ENCODE results near the gene GATAD2A.
"Not testable (repeated sequence)": the region's sequence is repeated elsewhere in the genome, so short reads cannot be mapped to it uniquely, and the experiment has no call there.

The GATAD2A gene, protein sequence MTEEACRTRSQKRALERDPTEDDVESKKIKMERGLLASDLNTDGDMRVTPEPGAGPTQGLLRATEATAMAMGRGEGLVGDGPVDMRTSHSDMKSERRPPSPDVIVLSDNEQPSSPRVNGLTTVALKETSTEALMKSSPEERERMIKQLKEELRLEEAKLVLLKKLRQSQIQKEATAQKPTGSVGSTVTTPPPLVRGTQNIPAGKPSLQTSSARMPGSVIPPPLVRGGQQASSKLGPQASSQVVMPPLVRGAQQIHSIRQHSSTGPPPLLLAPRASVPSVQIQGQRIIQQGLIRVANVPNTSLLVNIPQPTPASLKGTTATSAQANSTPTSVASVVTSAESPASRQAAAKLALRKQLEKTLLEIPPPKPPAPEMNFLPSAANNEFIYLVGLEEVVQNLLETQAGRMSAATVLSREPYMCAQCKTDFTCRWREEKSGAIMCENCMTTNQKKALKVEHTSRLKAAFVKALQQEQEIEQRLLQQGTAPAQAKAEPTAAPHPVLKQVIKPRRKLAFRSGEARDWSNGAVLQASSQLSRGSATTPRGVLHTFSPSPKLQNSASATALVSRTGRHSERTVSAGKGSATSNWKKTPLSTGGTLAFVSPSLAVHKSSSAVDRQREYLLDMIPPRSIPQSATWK

DNA sequence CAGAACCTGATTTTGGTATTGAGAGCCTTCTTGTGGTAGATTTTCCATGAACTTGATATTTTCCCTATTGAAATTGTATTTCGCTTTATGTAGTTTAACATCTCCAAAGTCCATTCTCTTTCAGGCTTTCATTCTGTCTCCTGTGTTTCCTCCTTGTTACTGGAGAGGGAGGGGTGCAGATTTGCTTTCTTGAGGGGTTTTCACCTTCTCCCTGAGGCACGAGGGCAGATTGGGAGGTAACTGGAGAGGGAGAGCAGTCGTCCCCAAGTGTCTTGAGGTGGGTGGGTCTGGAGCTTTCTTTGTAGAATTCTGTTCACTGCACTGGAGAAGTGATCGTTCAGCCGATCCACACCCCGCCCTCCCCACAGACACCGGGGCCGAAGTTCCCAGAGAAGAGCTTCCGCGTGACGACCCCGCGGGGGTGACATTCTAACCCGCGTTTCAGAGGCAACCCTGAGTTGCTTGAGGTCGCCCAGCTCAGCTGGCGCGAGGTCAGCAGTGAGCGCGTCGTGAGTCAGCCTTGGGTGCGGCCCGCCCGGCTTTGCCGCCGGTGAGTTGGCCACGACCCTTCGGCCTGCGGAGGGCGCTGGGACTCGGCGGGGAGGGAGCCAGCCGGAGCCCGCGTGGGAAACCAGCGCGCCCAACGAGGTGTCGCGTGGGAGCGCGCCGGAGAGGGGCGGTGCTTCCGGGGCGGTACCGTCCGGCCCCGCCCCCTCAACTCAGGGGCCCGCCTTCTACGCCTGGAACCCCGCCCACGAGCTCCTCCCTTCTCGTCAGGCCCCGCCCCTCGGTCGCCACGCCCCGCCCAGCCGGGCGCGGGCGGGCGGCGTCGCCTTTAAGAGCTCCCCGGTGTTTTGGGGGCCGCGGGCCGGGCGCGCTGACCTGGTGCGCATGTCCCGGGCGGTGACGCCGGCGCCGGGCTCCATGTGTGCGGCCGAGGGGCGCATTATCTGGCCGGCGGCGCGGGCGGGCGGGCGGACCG, at the start of gene GATAD2A:
GATAD2A (plus strand) TSS at position 797 of the 982 bp plus-strand sequence. CDS start 59,671 bp downstream, outside the sequence.
- peak; percentile 96 for DNase-seq

DNA sequence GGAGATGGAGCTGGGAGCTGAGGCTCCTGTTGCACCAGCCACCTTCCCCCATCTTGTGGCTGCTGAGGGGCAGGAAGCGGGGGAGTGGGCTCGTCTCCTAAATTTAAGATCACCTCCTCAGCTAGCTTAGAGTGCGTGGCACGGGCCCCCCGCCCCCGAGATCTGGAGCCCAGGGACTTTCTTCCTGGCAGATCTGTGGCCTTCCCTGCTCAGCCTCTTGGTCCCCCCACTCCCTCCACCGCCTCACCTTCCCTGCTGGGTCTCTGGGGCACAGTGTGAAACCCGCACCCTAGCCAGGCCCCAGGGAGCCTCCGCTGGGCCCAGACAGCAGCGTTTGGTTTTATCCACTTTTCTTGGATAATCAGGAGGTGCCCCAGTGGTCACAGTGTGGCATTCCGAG, 49.0 kb upstream of the GATAD2A start:
- DNase-seq, result no peak

DNA sequence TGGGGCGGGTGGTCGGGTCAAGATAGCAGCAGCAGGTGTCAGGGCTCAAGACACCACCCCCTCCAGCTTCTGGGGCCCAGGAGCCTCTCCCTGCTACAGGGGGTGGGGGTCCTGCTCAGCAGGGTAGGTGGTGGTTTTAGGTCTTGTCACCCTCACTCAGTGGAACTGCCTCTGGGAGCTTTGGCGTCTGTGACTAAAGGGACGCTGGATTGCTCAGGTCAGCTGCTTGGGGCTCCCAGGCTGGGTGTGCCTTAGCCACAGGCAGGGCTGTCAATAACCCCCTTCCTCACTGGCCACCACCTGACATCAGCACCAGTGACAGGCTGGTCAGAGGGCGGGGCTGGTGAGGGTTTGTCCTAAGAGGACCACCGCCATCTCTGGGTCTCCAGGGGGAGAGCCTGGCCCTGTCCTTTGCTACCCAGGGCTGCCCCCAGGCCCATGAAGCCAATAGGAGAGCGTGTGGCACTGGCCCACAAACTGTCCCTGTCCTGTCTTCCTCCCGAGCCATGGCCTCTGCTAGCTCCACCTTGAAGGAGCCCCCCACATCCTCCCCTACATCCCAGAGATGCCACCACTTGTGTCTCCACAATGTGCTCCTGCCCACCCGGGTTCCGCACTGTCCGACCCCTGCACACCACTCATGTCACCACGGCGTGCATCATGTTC, 48.4 kb upstream of the GATAD2A start:
- DNase-seq, result no peak

DNA sequence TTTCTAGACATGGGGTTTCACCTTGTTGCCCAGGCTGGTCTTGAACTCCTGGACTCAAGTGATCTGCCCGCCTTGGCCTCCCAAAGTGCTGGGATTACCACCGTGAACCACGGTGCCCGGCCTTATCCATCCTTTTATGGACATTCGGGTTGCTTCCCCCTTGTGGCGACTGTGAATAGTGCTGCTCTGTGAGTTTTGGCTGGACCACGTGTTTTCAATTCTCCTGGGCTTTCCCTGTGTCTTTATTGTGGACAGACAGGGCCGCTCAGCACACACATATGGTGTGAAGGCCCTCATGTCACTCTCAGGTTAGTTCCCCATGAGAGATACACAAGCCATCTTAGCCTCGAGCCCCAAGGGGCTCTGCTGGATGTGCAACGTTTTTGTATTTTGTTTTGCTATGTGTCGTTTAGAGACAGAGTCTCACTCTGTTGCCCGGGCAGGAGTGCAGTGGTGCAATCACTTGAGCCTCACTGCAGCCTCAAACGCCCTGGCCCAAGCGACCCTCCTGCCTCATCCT, 44.3 kb upstream of the GATAD2A start:
- DNase-seq, result peak; percentile 69

DNA sequence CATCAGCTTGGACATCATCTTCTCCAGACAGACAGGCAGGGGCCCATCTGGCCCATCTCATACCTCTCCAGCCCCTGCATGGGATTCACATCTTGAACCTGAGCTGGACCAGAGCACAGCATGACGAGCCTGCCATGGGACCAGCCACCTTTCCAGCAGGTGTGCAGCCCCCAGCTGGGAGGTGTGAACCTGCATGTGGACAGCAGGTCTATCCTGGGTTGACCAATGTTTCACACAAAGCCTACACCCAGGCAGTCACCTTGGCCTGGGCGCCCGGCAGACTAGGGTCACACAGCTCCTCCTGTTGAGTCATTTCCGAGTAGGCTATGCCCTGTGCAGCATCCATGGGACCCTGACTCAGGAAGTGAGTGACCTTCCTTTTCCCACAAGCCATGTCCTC, 43.4 kb upstream of the GATAD2A start:
- DNase-seq, result no peak

DNA sequence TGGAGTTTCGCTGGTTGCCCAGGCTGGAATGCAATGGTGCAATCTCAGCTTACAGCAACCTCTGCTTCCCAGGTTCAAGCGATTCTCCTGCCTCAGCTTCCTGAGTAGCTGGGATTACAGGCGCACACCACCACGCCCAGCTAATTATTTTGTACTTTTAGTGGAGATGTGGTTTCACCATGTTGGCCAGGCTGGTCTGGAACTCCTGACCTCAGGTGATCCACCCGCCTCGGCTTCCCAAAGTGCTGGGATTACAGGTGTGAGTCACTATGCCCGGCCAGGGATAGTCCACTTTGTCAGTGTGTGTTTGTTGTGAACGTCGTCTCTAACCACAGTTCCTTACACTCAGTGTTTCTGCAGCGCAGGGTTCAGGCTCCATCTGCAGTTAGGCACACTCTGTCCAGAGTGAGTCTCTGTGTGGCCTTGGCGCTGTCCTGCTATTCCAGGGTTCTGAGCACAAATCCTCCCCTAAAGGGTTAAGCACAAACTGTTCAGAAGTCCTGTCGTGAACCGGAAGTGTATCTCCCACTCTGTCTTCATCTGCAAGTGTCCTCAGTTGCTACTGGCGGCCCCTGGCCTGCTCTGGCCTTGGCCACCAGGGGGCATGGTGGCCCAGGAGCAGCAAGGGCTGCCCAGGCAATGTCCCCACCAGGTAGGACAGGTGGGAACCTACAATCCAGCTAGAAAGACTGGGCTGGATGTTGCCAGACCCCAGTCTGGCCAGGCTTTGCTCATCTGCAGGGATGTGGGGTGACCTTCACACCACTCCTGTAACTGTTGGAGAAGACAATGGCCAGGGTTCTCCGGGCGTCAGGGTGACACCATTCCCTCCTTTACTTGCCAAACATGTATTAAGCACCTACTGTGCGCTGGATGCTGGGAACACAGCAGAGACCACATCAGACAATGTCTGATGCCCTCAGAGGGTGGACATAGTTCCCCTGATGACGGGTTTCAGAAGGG, 38.8 kb upstream of the GATAD2A start:
- peak; percentile 77 for DNase-seq

DNA sequence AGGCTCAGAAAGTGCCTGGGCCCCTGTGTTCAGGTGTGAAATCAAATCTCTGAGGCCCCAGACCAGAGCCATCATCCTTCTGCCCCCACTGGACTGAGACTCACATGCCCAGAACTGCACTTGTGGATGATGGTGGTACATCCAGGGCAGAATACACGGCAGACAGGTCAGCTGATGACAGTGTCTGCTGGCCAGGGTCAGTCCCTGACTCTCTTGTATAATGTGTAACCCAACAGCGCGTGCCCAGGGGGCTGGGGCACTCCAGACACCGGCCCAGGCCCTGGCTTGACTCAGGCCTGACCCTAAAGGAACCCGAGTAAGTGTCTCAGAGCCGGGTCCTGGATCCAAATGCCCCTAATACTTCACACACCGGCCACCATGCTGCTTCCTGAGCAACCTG, 37.4 kb upstream of the GATAD2A start:
- DNase-seq, result no peak

DNA sequence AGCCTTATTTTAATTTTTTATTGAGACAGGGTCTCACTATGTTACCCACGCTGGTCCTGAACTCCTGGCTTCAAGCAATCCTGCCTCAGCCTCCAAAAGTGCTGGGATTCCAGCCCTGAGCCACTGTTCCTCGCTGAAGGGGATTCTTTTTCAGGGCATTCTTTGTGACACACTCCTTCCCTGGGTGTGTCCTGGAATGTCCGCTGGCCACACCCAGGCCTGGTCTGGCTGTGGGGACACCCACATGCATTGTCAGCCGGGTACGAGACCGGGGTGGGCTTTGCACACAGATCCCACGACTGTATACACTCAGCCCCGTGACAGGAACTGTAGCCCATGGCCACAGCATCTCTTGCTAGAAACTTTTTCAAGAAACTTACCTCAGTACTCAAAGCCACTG, 34.4 kb upstream of the GATAD2A start:
- no peak for DNase-seq

DNA sequence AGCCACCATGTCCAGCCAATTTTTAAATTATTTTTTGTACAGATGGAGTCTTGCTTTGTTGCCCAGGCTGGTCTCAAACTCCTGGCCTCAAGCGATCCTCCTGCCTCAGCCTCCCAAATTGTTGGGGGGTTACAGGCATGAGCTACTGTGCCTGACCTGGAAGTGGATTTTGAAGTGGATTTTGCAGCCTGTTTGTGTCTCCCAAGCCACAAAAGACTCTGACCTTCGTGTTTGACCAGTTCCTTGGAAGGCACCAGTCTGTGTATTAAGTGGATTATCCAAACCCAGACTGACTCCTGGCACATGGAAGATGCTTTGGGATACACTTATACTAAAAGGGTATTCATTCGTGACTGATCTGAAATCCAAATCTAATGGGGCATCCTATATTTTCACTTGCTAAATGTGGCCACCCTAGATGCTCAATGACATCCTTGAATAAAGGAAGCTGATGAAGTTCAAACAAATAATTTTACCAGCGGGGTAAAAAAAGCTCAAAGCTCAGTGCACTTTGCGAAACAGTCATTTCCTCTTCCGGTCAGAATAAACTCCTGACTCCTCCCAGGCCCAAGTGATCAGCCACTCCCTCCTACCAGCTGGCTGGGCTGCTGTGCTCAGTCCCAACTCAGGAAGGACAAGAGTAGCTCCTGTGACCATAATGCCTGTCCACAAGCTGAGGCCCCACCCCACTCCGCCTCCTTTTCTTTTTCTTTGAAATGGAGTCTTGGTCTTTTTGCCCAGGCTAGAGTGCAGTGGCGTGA, 32.6 kb upstream of the GATAD2A start:
- DNase-seq, result no peak

DNA sequence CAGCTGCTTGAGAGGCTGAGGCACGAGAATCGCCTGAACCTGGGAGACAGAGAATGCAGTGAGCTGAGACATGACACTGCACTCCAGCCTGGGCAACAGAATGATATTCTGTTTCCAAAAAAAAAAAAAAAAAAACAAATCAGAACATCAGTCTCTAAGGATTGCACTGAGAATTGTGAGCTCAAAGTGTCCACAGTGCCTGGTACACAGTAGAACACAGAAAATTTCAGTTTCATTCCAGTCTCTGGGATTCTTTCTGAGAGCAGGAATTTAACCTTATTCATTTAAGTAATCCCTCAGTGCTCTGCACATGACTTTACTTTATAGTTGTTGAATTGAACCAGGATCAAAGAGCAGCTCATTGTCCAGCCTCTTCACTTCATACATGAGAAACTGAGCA, 25.9 kb upstream of the GATAD2A start:
- DNase-seq, result no peak

DNA sequence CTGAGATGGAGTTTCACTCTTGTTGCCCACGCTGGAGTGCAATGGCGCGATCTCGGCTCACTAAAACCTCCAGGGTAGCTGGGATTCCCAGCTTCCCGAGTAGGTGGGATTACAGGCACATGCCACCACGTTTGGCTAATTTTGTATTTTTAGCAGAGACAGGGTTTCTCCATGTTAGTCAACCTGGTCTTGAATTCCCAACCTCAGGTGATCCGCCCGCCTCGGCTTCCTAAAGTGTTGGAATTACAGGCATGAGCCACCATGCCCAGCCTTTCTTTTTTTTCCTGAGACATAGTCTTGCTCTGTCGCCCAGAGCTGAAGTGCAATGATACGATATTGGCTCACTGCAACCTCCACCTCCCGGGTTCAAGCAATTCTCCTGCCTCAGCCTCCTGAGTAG, 25.2 kb upstream of the GATAD2A start:
- DNase-seq, result not testable (repeated sequence)

DNA sequence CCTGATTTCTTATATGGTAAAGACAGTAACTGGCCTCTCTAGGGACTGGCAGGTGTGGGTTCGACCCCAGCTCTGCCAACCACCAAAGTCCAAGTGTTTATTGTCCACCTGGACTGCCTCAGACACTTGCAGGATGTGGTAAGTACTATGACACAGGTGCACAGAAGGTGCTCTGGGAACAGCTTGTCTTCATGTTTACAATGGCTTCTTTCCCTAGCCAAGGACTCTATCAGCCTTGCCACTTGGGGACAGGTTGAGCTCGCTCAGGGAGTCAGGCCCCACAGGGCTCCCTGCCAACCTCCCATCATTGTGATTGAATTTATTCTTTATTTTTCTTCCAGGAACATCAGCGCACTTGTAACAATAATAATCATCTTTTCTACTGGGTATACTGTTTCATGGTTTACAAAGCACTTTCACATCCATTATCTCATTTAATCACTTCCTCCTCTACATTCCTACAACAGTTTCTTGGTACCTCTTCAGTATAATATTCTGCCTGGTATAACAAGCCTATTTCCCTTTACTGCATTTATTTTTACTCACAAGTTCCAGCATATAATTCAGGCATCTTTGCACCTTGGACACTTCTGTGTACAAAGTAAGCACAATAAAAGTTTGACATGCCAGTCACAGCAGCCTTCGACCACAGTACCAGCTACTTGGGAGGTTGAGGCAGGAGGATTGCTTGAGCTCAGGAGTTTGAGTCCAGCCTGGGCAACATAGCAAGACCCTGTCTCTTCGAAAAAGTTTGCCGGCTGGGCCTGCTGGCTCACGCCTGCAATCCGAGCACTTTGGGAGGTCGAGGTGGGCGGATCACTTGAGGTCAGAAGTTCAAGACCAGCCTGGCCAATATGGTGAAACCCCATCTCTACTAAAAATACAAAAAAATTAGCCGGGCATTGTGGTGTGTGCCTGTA, 24.2 kb upstream of the GATAD2A start:
- DNase-seq, result no peak

DNA sequence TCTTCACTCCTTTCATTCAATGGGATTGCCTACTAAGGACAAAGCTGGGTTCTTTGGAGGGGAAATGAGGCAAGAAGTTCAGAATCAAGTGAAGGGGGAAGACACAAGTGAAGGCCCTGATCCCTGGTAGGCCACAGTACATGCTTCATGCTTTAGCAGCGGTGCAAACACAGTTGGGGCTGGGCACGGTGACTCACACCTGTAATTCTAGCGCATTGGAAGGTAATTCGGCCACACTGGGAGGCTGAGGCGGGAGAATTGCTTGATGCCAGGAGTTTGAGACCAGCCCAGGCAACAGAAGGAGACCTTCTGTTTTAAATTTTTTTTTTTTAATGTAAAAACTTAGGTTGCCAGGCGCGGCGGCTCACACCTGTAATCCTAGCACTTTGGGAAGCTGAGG, 23.4 kb upstream of the GATAD2A start:
- DNase-seq, result no peak

DNA sequence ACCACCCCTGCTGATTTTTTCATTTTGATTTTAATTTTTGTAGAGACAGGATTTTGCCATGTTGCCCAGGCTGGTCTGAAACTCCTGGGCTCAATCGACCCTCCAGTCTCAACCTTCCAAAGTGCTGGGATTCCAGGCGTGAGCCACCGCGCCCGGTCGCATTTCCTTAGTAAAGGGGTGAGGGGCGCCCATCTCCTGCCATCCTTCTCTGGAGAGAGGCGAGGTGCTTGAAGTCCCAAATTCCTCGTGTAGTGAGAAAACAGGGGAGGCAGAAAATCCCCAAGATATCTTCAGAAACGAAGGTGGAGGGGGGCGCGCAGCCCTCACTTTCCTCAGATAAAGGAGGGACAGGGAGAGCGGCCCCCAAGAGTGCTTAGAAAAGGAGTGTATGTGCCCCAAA, 21.0 kb upstream of the GATAD2A start:
- DNase-seq, result no peak

DNA sequence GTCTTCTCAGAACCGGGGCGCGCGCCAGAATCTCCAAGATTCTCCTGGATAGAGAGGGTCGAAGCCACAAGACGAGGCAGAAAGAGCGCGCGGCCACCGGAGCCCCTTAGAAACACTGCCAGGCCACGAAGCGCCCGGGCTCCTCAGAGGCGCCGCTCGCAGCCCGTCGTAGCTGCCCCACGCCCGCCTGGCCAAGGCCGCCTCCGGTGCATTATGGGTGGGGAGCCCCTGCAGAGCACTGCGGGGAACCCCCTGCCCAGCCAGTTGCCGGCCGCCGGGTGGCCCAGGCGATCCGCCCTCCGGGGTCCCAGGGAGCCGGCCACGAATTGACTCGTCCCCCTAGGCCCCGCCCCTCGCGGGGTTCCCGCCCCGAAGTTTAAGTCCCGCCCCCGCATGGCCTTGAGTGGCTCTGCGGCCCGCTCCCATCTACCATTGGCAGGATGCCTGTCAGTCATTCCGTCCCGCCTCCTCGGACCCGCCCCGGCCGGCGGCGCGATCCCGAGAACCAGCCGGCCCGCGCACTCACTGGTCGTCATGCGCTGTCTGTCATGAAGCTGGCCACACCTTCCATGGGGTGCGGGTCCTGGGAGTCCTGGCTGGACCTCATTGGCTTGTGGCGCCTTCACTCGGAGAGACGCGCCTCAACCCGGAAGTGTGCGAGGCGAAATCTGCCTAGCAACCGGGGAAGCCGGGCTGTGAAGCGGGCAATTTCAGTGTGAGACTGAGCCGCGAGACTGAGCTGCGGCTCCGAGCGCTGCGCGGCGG, 20.2 kb upstream of the GATAD2A start:
- peak; percentile 99 for DNase-seq

DNA sequence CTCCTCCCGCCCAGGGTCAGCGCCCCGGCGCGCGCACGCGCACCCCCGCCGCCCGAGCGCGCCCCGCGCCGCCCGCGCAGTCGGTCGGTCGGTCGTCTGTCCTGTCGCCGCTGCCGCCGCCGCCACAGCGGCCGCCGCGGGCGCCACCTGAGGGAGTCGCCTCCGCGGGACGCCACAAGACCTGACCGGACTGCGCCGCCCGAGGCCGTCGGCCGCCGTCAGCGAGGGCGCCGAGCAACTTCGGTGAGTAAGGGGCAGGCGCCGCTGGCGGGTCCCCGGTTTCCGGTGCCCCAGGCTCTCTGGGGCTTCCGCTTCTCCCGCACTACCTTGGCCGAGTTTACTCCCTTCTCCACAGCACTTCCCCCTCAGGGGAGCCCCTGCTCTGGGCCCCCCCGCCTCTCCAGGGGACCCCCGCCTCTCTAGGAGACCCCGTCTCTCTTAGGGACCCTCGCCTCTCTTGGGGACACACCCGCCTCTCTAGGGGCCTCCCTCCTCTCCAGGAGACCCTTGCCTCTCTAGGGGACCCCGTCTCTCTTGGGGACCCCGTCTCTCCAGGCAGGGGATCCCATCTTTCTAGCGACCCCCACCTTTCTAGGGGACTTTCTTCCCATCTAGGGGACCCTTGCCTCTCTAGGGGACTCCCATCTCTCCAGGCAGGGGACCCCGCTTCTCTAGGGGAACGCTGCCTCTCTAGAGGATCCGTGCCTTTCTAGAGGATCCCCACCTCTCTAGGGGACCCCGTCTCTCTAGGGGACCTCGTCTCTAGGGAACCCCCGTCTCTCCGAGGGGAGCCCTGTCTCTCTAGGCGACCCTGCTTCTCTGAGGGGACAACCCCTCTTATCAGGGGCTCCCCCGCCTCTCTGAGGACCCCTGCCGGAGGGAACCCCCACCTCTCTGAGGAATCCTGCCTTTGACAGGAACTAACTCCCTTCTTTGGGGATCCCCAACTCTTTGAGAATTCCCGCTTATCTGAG, 19.3 kb upstream of the GATAD2A start:
- peak; percentile 41 for DNase-seq

DNA sequence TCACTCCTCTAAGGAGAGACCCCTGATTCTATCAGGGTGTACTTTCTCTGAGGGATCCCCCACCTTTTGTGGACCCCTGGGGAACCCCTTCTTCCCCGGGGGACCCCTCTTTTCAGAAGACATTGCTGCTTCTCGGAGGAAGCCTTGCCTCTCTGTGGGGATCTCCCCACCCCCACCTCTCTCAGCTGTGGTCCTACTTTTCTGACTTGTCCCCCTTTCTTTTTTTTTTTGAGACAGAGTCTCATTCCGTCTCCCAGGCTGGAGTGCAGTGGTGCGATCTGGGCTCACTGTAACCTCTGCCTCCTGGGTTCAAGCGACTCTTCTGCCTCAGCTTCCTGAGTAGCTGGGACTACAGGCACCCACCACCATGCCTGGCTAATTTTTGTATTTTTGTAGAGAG, 18.4 kb upstream of the GATAD2A start:
- DNase-seq, result no peak
